ENCODE data around the gene ZNF618.

Gene ZNF618

GRCh38 chr9:114002271-114002985, 126.3 kb downstream of the ZNF618 start:
- FAIRE-seq, result no peak

GRCh38 chr9:114002986-114003350, 126.9 kb downstream of the ZNF618 start:
- FAIRE-seq, result no peak

GRCh38 chr9:114003351-114003750, 127.2 kb downstream of the ZNF618 start:
- no peak for FAIRE-seq

- FAIRE-seq, result no peak
Measured at GRCh38 chr9:114003758-114004157, 127.6 kb downstream of the ZNF618 start.

- no peak for FAIRE-seq
Measured at GRCh38 chr9:114004221-114004716, 128.2 kb downstream of the ZNF618 start.

GRCh38 chr9:114005371-114006154, 129.5 kb downstream of the ZNF618 start:
- no peak for FAIRE-seq

- FAIRE-seq, result no peak
Measured at GRCh38 chr9:114006155-114006550, 130.0 kb downstream of the ZNF618 start.

GRCh38 chr9:114006931-114007691, 131.0 kb downstream of the ZNF618 start:
- FAIRE-seq, result no peak

- FAIRE-seq, result no peak
Measured at GRCh38 chr9:114007991-114008666, 132.0 kb downstream of the ZNF618 start.

GRCh38 chr9:114008667-114009410, 132.7 kb downstream of the ZNF618 start:
- FAIRE-seq, result no peak

GRCh38 chr9:114011313-114011712, 135.2 kb downstream of the ZNF618 start:
- FAIRE-seq, result no peak

- no peak for FAIRE-seq
Measured at GRCh38 chr9:114012126-114012525, 136.0 kb downstream of the ZNF618 start.

GRCh38 chr9:114014044-114014443, 137.9 kb downstream of the ZNF618 start:
- FAIRE-seq, result no peak

- no peak for FAIRE-seq
Measured at GRCh38 chr9:114015607-114016006, 139.5 kb downstream of the ZNF618 start.

- FAIRE-seq, result no peak
Measured at GRCh38 chr9:114016101-114016500, 140.0 kb downstream of the ZNF618 start.

- FAIRE-seq, result no peak
Measured at GRCh38 chr9:114016629-114017423, 140.7 kb downstream of the ZNF618 start.

GRCh38 chr9:114017741-114018715, 141.9 kb downstream of the ZNF618 start:
- FAIRE-seq, result no peak

GRCh38 chr9:114021578-114021977, 145.5 kb downstream of the ZNF618 start:
- no peak for FAIRE-seq

- no peak for FAIRE-seq
Measured at GRCh38 chr9:114023961-114024360, 147.9 kb downstream of the ZNF618 start.

All from colon (tissue), 2 donors.